NK-92 (cell line): ENCODE data around the gene FAM110D.

Source experiments
- DNase-seq: peaks from one replicate; lab custom pipeline; 2025; ENCODE audit not compliant: unreplicated experiment; lab: John Stamatoyannopoulos, UW

Gene FAM110D

GRCh38 chr1:26129778-26130177 lies 29.1 kb upstream of the FAM110D start:
- no peak for DNase-seq

GRCh38 chr1:26130695-26131094 lies 28.2 kb upstream of the FAM110D start:
- no peak for DNase-seq

GRCh38 chr1:26132128-26132833 lies 26.6 kb upstream of the FAM110D start:
- no peak for DNase-seq

- no peak for DNase-seq
Measured at GRCh38 chr1:26132834-26133167, 26.1 kb upstream of the FAM110D start.

- DNase-seq = no peak
Measured at GRCh38 chr1:26134466-26134865, 24.4 kb upstream of the FAM110D start.

- DNase-seq = no peak
Measured at GRCh38 chr1:26138974-26139558, 19.8 kb upstream of the FAM110D start.

- no peak for DNase-seq
Measured at GRCh38 chr1:26142159-26142558, 16.7 kb upstream of the FAM110D start.

- DNase-seq = no peak
Measured at GRCh38 chr1:26145041-26145959, 13.6 kb upstream of the FAM110D start.

- no peak for DNase-seq
Measured at GRCh38 chr1:26145960-26146294, 13.0 kb upstream of the FAM110D start.

GRCh38 chr1:26148887-26149286 lies 10.0 kb upstream of the FAM110D start:
- no peak for DNase-seq

GRCh38 chr1:26153966-26154532 lies 4.8 kb upstream of the FAM110D start:
- DNase-seq = no peak

- no peak for DNase-seq
Measured at GRCh38 chr1:26154750-26155149, 4.1 kb upstream of the FAM110D start.

- DNase-seq = no peak
Measured at GRCh38 chr1:26155370-26156284, 3.3 kb upstream of the FAM110D start.

GRCh38 chr1:26156285-26157038 lies 2.4 kb upstream of the FAM110D start:
- no peak for DNase-seq

GRCh38 chr1:26158271-26158907 lies 490 bp upstream of the FAM110D start:
- DNase-seq = no peak

GRCh38 chr1:26159743-26160039 lies 812 bp downstream of the FAM110D start:
- no peak for DNase-seq

GRCh38 chr1:26160527-26161414 lies 1.9 kb downstream of the FAM110D start:
- DNase-seq = no peak

GRCh38 chr1:26161415-26162219 lies 2.7 kb downstream of the FAM110D start:
- no peak for DNase-seq
